Left ventricle myocardium inferior (tissue), 1 donor: ENCODE results near the gene PRUNE1. TPM values are rescaled to one million over a fixed set of nuclear protein-coding genes. Genes with fewer than 3 reads are reported as not detected.

Source experiments
- DNase-seq: peaks from one replicate; pipeline ENCODE4 v3.0.0-alpha.2; 2020
- H3K27ac ChIP-seq: fragments of 200-600 bp; replicated peaks from 2 replicates; pipeline ENCODE4 v1.8.0; 2021
- H3K27me3 ChIP-seq: fragments of 200-600 bp; 2 replicates; pipeline ENCODE4 v1.8.0; 2021; ENCODE audit warnings: low read depth
- H3K36me3 ChIP-seq: fragments of 200-600 bp; 2 replicates; pipeline ENCODE4 v1.8.0; 2021
- H3K4me1 ChIP-seq: fragments of 200-600 bp; 2 replicates; pipeline ENCODE4 v1.8.0; 2021
- H3K4me3 ChIP-seq: fragments of 200-600 bp; 2 replicates; pipeline ENCODE4 v1.8.0; 2021; ENCODE audit warnings: mild to moderate bottlenecking, moderate library complexity
- H3K9me3 ChIP-seq: fragments of 200-600 bp; replicated peaks from 2 replicates; pipeline ENCODE4 v1.8.0; 2021
- CTCF ChIP-seq: fragments of 200-600 bp; IDR thresholded peaks from 2 replicates; pipeline ENCODE4 v1.8.0; 2021; ENCODE audit warnings: antibody characterized with exemption, mild to moderate bottlenecking, borderline replicate concordance
- intact Hi-C: fragments of 100-400 bp; cut with micrococcal nuclease; formaldehyde crosslinking; loops from one replicate; pipeline ENCODE4 v1.11.0; 2022
- total RNA-seq: library from RNA; stranded (reverse); fragmentation: NEBNext Ultra II Directional; extraction: Animal tissue kit (Norgen Biotek cat#: 25700); gene quantifications from one replicate; pipeline ENCODE4 v1.2.1, GENCODE V29; 2021
- donor health status: DM: no; HTN: yes; CAD: no; lungs with severe emphysema.

PRUNE1 gene
- total RNA-seq, 1 donor from 2014 or later: 42.8 TPM

- no peak for TF ChIP-seq CTCF
- Histone ChIP-seq H3K4me3 (peak overlapping the region; percentile 34), H3K27ac (peak overlapping the region; percentile 94), H3K4me1 (peaks cover 72% of the 10 kb centered on the region), H3K9me3 (no peaks in the 10 kb centered on the region), H3K36me3 (peaks cover 3% of the 10 kb centered on the region), H3K27me3 (no peaks in the 10 kb centered on the region)
- intact Hi-C loops: no loop called here
- DNase-seq: peak; percentile 30
Observed at GRCh38 chr1:151012684-151013471, 4.6 kb downstream of the PRUNE1 start.

GRCh38 chr1:151013518-151013917 is 5.3 kb downstream of the PRUNE1 start:
- Histone ChIP-seq H3K27ac (peak overlapping the region; percentile 94), H3K4me1 (peaks cover 70% of the 10 kb centered on the region), H3K9me3 (no peaks in the 10 kb centered on the region), H3K4me3 (peak overlapping the region; percentile 34), H3K36me3 (peaks cover 9% of the 10 kb centered on the region), H3K27me3 (no peaks in the 10 kb centered on the region)
- no peak for DNase-seq
- no peak for TF ChIP-seq CTCF
- intact Hi-C loops: no loop called here

GRCh38 chr1:151024540-151025146 is 16.4 kb downstream of the PRUNE1 start:
- DNase-seq: peak; percentile 78
- Histone ChIP-seq H3K36me3 (peaks cover 47% of the 10 kb centered on the region), H3K27ac (peak overlapping the region; percentile 85), H3K4me1 (peaks cover 25% of the 10 kb centered on the region), H3K27me3 (no peaks in the 10 kb centered on the region), H3K4me3 (no peak overlapping the region), H3K9me3 (no peaks in the 10 kb centered on the region)
- TF ChIP-seq CTCF: peak; percentile 78
- intact Hi-C loops: no loop called here

GRCh38 chr1:151026460-151026859 is 18.2 kb downstream of the PRUNE1 start:
- no peak overlapping the region for H3K4me3 ChIP-seq
- H3K36me3 ChIP-seq: peaks cover 63% of the 10 kb centered on the region
- intact Hi-C loops: no loop called here
- no peaks in the 10 kb centered on the region for H3K27me3 ChIP-seq
- no peaks in the 10 kb centered on the region for H3K9me3 ChIP-seq
- peaks cover 25% of the 10 kb centered on the region for H3K4me1 ChIP-seq
- H3K27ac ChIP-seq: no peak overlapping the region
- TF ChIP-seq CTCF: no peak
- no peak for DNase-seq

GRCh38 chr1:151032164-151032563 is 23.9 kb downstream of the PRUNE1 start:
- DNase-seq: no peak
- H3K27ac ChIP-seq: no peak overlapping the region
- H3K4me3 ChIP-seq: no peak overlapping the region
- H3K36me3 ChIP-seq: peaks cover 77% of the 10 kb centered on the region
- H3K9me3 ChIP-seq: no peaks in the 10 kb centered on the region
- no peak for TF ChIP-seq CTCF
- intact Hi-C loops: no loop called here
- peaks cover 23% of the 10 kb centered on the region for H3K4me1 ChIP-seq
- H3K27me3 ChIP-seq: no peaks in the 10 kb centered on the region
